ENCODE measurements around the gene MRAS.
"Not testable (repeated sequence)": the region's sequence is repeated elsewhere in the genome, so short reads cannot be mapped to it uniquely, and the experiment has no call there.

MRAS gene

DNA sequence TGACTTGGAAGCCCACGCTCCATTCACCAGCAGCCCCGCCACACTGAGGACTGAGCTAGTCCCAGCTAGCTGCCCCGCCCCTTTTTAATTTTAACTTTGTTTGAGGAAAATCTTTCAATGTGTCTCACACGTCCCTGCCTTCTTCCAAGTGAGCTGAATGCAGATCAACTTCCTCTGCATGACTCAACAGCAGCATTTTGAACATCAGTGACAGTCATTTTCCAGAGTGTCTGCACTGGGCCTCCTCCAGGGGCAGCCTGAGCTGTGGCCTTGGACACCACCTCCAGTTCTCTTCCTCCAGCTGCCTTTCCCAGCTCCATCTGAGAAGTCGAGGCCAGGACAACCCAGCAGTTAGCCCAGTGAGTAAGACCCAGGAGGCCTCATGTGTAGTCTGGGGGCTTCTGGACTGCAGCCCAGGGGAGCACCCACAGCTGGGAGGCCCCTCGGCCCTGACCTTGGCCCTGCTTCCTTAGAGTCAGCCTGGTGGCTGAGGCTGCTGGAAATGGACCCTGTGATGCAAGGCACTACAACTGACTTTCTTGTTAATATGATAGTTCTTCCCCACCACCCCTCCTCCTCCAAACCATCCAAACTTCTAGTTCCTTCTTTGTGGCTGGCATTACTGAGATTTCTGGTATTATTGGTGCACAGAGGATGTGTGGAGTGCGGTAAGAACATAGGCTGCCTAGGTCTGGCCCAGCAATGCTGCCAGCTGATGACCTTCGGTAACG is 64.6 kb downstream of the MRAS start:
- DNase-seq (ENCODE audit: low read depth in 2 of 2, low spot score in 1 of 2), result no peak

DNA sequence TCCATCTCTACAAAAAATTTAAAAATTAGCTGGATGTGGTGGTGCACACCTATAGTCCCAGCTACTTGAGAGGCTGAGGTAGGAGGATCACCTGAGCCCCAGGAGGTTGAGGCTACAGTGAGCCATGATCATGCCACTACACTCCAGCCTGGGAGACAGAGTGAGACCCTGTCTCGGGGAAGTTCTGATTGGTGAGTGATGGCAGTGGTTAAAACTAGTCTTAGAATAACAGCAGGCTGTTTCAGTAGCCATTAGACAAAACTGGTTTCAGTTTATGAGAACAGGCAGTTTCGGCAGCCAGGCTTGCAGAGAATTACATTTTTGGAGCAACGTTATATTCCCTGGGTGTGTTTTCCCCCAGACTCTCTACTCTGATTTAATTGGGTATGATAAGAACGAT is 67.9 kb downstream of the MRAS start:
- not testable (repeated sequence) for DNase-seq (ENCODE audit: low read depth in 2 of 2, low spot score in 1 of 2)

DNA sequence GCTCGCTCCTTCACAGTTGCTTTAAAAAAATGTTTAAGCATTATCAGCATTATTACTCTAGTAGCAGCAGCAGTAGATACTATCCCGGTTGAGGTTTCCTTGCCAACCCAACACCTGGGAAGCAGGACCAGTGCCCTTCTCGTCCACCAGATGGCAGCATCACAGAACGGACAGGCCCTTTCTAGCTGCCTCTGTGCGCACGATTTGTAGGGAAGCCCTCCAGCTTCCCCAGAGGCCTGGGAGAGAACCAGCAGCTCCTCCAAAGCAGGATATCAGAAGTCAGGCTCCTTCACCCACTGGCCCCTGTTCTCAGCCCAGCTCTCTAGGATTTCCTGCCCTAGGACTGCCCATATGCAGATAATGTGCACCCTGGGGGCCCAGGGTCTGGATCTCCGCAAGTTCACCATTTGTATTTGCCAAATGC is 69.2 kb downstream of the MRAS start:
- DNase-seq (ENCODE audit: low read depth in 2 of 2, low spot score in 1 of 2), result peak; percentile 21 to 37

DNA sequence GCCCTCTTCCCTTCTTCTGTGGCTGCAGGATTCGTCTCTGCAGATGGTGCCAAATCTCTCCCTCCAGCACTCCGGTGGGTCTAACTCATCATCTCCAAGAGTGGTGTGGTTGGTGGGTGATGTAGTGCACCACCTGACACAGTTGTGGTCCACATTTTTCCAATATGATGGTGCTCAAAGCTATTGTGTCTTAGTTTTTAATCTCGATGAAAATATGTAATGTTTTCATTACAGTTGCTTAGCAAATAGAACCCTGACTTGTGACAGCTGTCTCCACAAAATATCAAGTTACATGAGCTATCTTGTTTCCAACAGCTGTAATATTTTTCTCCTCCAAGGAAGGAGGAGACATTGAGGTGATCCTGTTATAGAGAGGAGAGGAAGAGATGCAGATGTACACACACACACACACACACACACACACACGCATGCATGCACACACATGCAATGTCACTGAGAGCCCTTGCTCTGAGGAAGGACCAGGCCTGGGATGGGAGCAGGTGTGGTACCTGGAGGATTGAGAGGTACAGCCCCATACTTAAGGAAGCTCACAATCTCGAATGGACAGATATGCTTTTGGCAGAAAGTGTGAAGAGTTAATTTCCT is 70.3 kb downstream of the MRAS start:
- DNase-seq (ENCODE audit: low read depth in 2 of 2, low spot score in 1 of 2), result no peak

DNA sequence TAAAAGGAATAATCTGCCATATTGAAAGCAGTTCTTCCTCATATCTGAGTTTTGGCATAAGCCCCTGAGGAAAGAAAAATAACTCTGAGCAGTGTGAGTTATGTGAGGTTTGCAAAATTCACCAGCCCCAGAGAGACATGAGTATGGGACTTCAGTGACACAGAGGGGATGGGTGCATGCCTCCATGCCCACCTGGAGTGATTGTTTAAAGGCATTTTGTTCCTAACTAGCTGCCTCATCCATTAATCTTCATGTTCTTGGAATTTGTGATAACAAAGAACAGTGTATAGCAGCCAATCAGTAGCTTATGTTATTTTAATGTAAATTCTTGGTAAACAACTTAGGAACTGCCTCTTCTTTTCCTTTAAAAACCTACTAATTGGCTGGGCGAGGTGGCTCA is 74.9 kb downstream of the MRAS start:
- DNase-seq (ENCODE audit: low read depth in 2 of 2, low spot score in 1 of 2), result no peak

DNA sequence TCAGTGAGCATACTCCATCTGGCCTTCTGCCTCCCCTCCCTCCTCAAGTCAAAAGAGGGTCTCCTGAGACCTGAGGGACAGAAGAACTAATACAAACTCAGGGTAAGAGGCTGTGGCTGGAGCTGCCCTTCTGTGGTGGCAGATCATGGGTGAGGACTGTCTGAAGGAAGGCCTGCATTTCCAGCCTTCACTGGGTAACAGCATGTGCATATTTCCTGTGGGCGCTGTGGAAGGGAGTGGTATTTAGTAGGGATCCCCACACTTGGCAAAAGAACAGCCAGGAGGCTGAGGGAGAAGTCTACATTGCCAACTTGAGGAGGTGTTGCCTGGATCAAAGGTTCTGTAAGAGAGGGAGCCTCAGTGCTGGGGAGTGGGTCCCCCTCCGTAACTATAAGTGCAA is 75.9 kb downstream of the MRAS start:
- DNase-seq (ENCODE audit: low read depth in 2 of 2, low spot score in 1 of 2), result no peak

DNA sequence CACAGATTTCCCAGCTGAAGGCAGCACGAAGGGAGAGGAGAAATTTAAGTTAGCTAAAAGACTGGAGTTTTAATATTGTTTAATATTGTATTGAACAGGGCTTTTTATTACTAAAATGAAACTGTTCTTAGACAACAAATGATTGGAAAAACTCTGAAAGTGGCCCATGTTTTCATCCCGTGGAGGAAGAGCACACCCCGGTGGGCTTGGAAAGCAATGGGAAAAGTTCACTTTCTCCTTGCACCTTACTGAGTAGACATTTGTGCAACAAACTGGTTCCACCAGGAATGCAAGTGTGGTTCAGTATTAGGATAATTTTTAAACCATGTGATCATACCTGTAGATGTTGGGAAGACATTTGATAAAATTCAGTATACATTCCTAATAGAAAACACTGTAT is 77.8 kb downstream of the MRAS start:
- DNase-seq (ENCODE audit: low read depth in 2 of 2, low spot score in 1 of 2), result no peak

DNA sequence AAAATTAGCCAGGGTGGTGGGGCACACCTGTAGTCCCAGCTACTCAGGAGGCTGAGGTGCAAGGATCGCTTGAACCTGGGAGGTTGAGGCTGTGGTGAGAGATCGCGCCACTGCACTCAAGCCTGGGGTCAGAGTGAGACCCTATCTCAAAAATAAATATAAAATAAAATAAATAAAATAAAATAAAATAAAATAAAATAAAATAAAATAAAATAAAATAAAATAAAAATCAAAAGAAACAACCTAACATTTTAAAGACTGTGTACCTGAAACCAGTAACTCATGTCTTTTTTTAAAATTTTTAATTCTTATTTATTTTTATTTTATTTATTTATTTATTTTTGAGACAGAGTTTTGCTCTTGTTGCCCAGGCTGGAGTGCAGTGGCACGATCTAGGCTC is 78.4 kb downstream of the MRAS start:
- not testable (repeated sequence) for DNase-seq (ENCODE audit: low read depth in 2 of 2, low spot score in 1 of 2)

DNA sequence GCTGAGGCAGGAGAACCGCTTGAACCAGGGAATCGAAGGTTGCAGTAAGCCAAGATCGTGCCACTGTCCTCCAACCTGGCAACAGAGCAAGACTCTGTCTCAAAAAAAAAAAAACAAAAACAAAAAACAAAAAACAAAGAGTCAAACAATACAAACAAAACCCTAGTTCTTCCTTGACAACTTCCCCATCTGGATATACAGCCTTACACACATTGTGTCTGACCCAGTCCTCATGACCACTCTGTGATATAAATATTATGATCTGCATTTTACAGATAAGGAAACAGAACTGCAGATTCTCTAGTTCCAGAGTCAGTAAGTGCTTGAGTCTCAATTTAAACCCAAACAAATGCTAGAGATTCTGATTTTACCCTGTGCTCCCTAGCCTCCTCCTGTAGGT is 81.3 kb downstream of the MRAS start:
- DNase-seq (ENCODE audit: low read depth in 2 of 2, low spot score in 1 of 2), result no peak

DNA sequence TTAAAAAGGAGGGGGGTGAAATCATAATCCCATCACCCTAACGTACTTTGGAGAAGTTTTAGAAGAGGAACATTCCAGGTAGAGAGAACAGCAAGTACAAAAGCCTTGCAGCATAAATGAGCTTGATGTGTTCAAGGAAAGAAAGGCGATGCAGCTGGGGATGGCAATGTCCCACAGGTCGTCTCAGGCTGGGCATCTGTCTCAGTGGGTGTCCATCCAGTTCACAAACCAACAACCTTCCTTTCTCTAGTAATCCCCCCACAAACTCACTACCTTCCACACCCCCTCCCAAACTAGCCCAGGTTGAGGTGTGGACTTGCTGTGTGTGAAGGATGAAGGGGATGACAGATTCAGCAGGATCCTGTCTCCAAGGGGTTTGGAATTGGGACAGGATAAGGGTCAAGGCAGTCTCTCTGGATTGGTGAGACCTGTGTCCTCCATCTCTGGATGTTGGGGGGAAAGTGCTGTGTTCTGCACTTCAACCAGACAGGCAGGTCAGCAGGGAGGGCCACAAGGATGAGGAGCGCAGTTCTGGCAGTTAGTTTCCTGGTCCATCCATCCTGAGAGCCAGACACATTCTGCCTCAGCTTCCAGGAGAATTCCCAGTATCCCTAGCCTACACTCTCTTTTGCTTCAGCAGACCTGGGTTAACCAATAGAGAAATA is 84.3 kb downstream of the MRAS start:
- DNase-seq (ENCODE audit: low read depth in 2 of 2, low spot score in 1 of 2), result no peak

DNA sequence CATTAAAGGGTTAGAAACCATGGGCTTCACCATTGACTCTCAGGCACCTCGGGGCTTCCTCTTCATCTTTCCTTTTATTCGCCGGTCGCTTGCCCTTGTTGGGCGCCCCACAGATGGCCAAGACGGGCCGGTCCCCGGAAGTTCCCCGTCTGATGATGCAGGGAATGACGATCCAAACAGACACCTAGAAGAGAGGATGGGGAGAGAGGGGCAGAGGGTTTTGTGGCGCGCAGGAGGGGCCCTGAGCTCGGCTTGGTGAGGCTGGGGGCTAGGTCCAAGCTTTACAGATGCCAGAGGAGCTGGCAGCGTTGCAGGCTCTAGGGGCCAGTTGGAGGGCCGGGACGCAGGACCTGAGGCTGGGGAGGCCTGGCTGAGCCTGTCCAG is 85.5 kb downstream of the MRAS start:
- no peak for DNase-seq (ENCODE audit: low read depth in 2 of 2, low spot score in 1 of 2)

DNA sequence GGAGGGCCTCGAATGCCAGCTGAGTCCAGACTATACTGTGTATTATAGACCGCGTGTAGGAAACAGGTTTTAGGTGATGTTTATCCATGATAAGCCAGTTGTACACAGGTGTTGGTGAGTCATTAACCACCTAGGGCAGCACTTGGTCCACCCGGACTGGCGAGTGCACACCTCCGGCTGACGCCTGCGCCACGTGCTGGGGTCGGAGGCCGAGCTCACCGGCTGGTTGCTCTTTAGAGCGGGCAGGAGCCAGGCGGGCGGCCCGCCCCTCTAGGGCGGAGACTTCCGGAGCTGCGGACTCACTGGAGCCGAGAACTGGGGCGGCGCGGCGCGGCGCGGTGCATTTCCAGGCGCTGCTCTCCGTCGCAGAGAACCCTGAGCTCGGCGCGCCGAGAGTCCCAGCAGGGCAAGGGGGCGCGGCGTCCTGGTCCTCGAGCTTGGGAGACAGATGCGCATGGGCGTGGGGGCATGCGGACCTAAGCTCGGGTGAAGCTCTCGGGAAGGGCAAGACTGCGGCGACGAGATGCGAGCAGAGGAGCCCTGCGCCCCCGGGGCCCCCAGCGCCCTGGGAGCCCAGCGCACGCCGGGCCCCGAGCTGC is 86.0 kb downstream of the MRAS start, which contains the start of gene ESYT3:
Gene ESYT3 (plus strand): TSS at position 341 of the 599 bp plus-strand sequence. CDS start 183 bp downstream, at position 524.
- DNase-seq (ENCODE audit: low read depth in 2 of 2, low spot score in 1 of 2), result no peak

DNA sequence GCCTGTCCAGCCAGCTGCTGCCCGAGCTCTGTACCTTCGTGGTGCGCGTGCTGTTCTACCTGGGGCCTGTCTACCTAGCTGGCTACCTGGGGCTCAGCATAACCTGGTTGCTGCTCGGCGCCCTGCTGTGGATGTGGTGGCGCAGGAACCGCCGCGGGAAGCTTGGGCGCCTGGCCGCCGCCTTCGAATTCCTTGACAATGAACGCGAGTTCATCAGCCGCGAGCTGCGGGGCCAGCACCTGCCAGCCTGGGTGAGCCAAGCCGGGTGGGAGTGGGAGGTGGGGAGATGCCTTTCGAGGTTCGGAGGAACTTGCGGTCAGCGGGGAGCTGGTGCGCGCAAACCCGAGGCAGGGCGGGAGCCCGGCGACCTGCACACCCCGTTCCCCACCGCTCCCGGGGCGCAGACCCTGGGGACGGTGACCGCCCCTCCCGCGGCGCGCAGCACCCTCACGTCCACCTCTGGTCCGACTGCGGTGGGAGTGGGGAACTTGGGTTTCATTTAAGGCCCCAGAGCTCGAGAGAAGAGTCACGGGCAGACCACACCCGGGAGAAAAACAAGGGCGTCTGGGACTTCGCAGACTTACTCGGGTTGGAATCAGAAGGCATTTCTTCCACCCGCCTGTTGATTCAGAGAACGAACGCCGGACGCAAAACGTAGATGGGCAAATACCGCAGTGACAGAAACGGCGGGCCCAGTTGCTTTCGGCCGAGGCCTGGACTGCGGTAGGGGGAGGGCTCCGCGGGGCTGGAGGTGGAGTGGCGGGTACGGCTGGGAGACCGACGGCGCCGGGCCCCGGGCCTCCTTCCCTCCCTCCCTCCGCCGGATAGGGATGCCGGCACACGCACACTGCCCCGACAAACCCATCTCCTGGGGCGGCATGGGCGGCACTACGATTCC is 86.7 kb downstream of the MRAS start:
- no peak for DNase-seq (ENCODE audit: low read depth in 2 of 2, low spot score in 1 of 2)

DNA sequence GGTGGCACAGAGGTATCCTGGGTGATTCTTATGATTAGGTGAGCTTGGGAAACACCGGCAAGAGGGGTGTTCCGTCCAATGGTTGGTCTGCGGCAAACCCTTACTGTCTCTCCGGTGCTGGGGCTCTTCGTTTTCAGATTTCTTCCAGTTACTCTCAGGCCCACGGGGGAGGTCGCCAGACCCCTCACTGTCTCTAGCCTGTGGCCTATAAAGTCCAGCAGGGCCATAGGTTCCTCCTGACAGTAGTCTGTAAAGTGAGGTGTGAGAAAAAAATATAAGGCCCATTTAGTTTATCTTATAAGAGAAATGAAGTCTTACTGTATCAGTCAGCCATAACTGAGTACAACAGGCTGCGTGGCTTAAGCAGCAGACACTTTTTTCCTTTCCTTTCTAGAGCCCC is 87.5 kb downstream of the MRAS start:
- DNase-seq (ENCODE audit: low read depth in 2 of 2, low spot score in 1 of 2), result no peak

DNA sequence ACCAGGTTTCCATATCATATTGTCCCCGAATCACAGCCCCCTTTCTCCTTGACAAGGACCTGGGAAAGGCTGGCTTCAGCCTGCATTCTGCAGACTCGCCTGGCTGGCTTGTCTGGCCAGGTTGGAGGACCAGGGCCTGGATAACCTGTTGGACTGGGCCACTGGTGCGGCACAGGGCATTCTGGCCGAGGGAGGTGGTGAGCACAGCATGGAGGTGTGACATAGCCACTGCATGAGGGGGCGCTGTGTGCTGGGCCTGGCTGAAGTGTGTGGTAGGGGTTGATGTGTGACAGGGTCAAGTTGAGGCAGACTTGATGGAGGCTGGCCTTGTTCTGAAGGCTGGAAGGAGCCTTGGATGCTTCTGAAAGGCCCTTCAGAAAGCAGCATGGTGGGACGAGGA is 88.9 kb downstream of the MRAS start:
- no peak for DNase-seq (ENCODE audit: low read depth in 2 of 2, low spot score in 1 of 2)

DNA sequence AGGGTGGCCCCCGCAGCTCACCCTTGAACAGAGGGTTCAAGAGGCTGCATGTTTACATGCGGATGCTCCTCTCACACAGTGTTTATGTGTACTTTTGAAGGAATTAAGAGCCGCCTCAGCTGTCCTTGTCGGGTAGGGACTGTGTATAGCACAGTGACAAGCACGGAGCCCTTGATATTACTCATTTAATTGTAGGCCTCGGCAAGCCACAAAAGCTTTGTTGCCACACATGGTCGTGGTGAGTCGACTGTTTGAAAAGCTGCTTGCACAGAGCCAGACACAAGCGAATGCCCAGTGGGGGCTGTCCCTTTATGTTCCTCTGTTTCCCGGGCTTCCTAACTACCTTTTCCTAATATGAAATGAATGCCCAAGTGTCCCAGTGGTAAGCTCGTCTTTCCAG is 90.5 kb downstream of the MRAS start:
- DNase-seq (ENCODE audit: low read depth in 2 of 2, low spot score in 1 of 2), result no peak

DNA sequence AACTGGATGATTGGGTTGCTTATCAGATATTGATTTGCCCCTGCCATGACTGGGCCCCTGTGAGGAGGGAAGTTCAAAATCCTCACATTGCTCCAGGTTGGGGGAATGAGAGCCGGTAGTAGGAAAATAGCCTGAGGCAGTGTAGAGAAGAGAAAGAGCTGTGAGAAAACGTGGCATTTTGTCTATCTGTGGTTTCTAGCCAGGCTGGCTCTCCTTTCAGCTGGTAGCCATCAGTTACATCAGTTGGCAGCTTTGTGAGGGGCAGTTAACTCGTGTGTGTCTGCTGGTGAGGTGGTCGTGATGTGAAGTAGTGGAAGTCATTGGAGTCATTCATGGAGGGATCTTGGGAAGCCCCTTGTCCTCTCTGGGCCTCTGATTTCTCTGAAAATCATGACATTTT is 91.3 kb downstream of the MRAS start:
- no peak for DNase-seq (ENCODE audit: low read depth in 2 of 2, low spot score in 1 of 2)

DNA sequence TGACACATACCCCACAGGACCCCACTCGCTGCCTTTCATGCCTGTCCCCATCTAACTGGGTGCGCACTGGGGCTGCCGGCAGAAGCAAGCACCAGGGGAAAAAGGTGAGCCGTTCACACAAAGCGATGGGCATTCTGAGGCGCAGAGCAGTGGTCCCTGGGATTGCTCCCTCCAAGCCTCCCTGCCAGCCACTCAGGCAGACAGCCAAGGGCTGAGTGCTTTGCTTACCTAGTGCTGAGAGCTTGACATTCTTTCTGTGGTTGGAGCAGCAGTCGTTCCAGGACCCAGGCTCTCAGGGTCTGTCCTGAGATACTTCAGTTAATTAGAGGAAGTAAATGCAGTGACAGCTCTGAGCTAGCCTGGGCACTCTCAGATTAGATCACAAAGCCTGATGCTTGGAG is 91.7 kb downstream of the MRAS start:
- DNase-seq (ENCODE audit: low read depth in 2 of 2, low spot score in 1 of 2), result no peak

DNA sequence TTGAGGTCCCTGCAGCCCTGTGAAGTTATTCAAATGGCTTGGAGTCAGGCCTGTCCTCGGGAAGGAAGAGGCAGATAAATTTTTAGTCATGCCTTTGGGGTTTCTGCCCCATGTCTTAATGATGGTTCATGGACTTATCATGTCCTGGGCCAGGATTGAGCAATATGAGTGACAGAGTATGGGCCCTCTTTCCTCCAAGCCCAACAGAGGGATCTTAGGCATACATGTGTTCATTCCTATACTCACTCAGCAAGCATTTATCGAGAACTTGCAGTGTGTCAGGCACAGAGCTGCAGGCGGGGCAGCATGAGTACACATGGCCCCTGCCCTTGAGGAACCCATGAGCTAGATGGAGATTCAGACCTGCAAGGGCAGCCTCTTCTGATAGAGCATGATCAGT is 92.2 kb downstream of the MRAS start:
- no peak for DNase-seq (ENCODE audit: low read depth in 2 of 2, low spot score in 1 of 2)

DNA sequence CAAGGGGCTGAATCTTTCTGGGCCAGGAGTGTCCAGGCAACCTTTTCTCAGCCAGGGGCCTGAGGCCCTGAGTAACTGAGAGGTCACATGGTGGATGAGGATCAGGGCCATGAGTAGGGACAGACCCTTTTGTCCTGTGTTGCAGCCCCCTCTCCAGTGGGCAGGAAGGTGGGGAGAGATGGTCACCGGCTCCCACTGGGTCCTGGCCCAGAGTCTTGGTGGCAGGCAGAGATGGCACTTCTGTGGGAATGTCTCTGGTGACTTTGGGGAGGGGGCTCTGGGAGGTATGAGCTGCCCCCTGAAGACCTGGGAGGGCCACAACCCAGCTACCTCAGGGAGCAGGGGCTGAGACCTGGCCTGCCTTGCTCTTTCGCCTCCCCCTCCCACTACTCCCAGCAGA is 92.9 kb downstream of the MRAS start:
- DNase-seq (ENCODE audit: low read depth in 2 of 2, low spot score in 1 of 2), result no peak

DNA sequence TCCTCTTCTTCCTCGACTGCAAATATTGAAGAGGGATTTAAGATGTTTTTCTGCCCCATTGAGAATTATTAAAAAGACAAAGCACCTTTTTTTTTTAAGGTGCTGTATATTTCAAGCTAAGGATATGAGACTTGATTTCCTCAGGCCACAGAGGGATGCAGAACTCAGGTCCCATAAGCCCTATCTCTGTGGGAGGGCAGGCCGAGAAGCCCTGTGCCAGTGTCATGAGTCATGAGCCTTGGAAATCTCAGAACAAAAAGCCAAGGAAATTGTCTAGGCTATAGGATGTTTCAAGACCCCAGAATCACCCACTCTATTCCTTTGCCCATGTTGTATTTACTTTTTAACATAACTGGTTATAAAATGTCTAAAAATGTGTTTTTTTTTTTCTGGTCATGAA is 93.4 kb downstream of the MRAS start:
- DNase-seq (ENCODE audit: low read depth in 2 of 2, low spot score in 1 of 2), result no peak
